ENCODE measurements around the gene AKT1. TPM values are rescaled to one million over a fixed set of nuclear protein-coding genes. Genes with fewer than 3 reads are reported as not detected.

Gene AKT1
- polyA plus RNA-seq, 4 donors = 72.4 to 95.9 (median 82.7) TPM

GRCh38 chr14:104765517-104765916, 30.0 kb downstream of the AKT1 start:
- no peak for FAIRE-seq
- no peak for DNase-seq

DNA sequence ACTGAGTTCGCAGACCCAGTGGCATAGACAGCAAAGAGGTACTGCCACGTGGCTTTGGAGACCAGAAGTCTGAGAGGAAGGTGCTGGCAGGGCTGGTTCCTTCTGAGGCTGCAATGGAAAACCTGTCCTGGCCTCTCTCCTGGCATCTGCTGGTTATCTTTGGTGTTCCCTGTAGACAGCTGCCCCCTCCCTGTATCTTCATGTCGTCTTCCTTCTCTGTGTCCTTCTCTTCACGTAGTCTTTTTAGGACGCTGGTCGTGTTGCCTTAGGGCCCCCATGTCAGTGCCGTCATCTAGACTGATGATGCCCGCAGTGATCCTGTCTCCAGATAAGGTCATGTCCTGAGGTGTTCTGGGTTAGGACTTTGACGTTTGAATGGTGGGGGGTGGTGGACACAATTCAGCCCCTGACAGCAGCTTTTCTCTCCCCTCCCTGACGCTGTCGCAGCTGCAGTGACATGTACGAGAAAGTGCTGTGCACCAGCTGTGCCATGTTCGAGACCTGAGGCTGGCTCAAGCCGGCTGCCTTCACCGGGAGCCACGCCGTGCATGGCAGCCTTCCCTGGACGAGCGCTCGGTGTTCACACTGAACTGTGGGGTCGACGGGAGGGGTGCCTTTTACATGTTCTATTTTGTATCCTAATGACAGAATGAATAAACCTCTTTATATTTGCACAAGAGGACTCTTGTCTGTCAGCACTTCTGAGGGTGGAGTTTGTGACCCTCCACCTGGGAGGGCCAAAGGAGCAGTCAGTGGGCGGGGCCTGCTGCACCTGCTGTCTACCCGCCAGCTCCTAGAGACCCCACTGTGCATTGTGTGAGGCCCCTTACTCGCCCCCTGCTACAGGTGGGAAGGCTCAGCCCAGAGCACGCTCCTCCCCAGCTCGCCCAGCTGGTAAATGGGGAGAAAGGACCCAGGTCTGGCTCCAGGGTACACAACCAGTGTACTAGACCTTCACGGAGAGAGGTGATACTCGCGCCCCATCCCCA, 36.3 kb downstream of the AKT1 start:
- Histone ChIP-seq H3K9me3 (ENCODE audit: control insufficient read depth in 2 of 2, insufficient read depth in 1 of 2, low read depth in 1 of 2, low read length in 1 of 2) (peaks cover 0 to 5% of the 10 kb centered on the region in 2 donors), H3K27ac (ENCODE audit: low read depth in 1 of 3, low read length in 2 of 3) (no peak overlapping the region), H3K27me3 (ENCODE audit: control insufficient read depth in 3 of 3, insufficient read depth in 3 of 3, low read length in 3 of 3) (no peaks in the 10 kb centered on the region), H3K36me3 (ENCODE audit: control insufficient read depth in 3 of 3, insufficient read depth in 2 of 3, low read depth in 1 of 3, low read length in 3 of 3) (peaks cover 0 to 82% (median 2%) of the 10 kb centered on the region in 3 donors), H3K4me1 (ENCODE audit: control insufficient read depth in 3 of 3, insufficient read depth in 2 of 3, low read depth in 1 of 3, low read length in 2 of 3) (peaks cover 5 to 24% (median 10%) of the 10 kb centered on the region in 3 donors), H3K4me3 (ENCODE audit: low read depth in 1 of 3, low read length in 3 of 3) (no peak overlapping the region)
- WGBS, 3 donors = 86 to 89% (median 87%) methylated on average over 30 of the region's 30 CpGs
- FAIRE-seq = no peak
- no peak for DNase-seq

More at GRCh38 chr14:104765517-104765916, 30.0 kb downstream of the AKT1 start:
- 92 to 96% (median 95%) methylated on average over 3 of the region's 3 CpGs for WGBS, 3 donors
- Histone ChIP-seq H3K4me3 (ENCODE audit: low read depth in 1 of 3, low read length in 3 of 3) (no peak overlapping the region), H3K36me3 (ENCODE audit: control insufficient read depth in 3 of 3, insufficient read depth in 2 of 3, low read depth in 1 of 3, low read length in 3 of 3) (peaks cover 0 to 40% (median 0%) of the 10 kb centered on the region in 3 donors), H3K9me3 (ENCODE audit: control insufficient read depth in 2 of 2, insufficient read depth in 1 of 2, low read depth in 1 of 2, low read length in 1 of 2) (peaks cover 0 to 5% of the 10 kb centered on the region in 2 donors), H3K4me1 (ENCODE audit: control insufficient read depth in 3 of 3, insufficient read depth in 2 of 3, low read depth in 1 of 3, low read length in 2 of 3) (peaks cover 0 to 5% (median 0%) of the 10 kb centered on the region in 3 donors), H3K27me3 (ENCODE audit: control insufficient read depth in 3 of 3, insufficient read depth in 3 of 3, low read length in 3 of 3) (no peaks in the 10 kb centered on the region), H3K27ac (ENCODE audit: low read depth in 1 of 3, low read length in 2 of 3) (no peak overlapping the region)

GRCh38 chr14:104757681-104758392, 37.7 kb downstream of the AKT1 start:
- Histone ChIP-seq H3K9me3 (ENCODE audit: control insufficient read depth in 2 of 2, insufficient read depth in 1 of 2, low read depth in 1 of 2, low read length in 1 of 2) (no peaks in the 10 kb centered on the region), H3K36me3 (ENCODE audit: control insufficient read depth in 3 of 3, insufficient read depth in 2 of 3, low read depth in 1 of 3, low read length in 3 of 3) (peaks cover 0 to 81% (median 2%) of the 10 kb centered on the region in 3 donors), H3K27me3 (ENCODE audit: control insufficient read depth in 3 of 3, insufficient read depth in 3 of 3, low read length in 3 of 3) (no peaks in the 10 kb centered on the region), H3K4me3 (ENCODE audit: low read depth in 1 of 3, low read length in 3 of 3) (no peak overlapping the region), H3K4me1 (ENCODE audit: control insufficient read depth in 3 of 3, insufficient read depth in 2 of 3, low read depth in 1 of 3, low read length in 2 of 3) (peaks cover 8 to 30% (median 14%) of the 10 kb centered on the region in 3 donors), H3K27ac (ENCODE audit: low read depth in 1 of 3, low read length in 2 of 3) (no peak overlapping the region)
- FAIRE-seq (no peak), DNase-seq (no peak)
- WGBS, 3 donors = 91 to 95% (median 92%) methylated on average over 19 of the region's 19 CpGs

GRCh38 chr14:104757238-104757585, 38.3 kb downstream of the AKT1 start:
- H3K9me3 ChIP-seq (ENCODE audit: control insufficient read depth in 2 of 2, insufficient read depth in 1 of 2, low read depth in 1 of 2, low read length in 1 of 2) = no peaks in the 10 kb centered on the region
- 84 to 92% (median 91%) methylated on average over 10 of the region's 10 CpGs for WGBS, 3 donors
- H3K36me3 ChIP-seq (ENCODE audit: control insufficient read depth in 3 of 3, insufficient read depth in 2 of 3, low read depth in 1 of 3, low read length in 3 of 3) = peaks cover 0 to 79% (median 2%) of the 10 kb centered on the region in 3 donors
- H3K27me3 ChIP-seq (ENCODE audit: control insufficient read depth in 3 of 3, insufficient read depth in 3 of 3, low read length in 3 of 3) = no peaks in the 10 kb centered on the region
- FAIRE-seq (no peak), DNase-seq (no peak)
- H3K27ac ChIP-seq (ENCODE audit: low read depth in 1 of 3, low read length in 2 of 3) = no peak overlapping the region
- H3K4me1 ChIP-seq (ENCODE audit: control insufficient read depth in 3 of 3, insufficient read depth in 2 of 3, low read depth in 1 of 3, low read length in 2 of 3) = peaks cover 8 to 31% (median 14%) of the 10 kb centered on the region in 3 donors
- H3K4me3 ChIP-seq (ENCODE audit: low read depth in 1 of 3, low read length in 3 of 3) = no peak overlapping the region

DNA sequence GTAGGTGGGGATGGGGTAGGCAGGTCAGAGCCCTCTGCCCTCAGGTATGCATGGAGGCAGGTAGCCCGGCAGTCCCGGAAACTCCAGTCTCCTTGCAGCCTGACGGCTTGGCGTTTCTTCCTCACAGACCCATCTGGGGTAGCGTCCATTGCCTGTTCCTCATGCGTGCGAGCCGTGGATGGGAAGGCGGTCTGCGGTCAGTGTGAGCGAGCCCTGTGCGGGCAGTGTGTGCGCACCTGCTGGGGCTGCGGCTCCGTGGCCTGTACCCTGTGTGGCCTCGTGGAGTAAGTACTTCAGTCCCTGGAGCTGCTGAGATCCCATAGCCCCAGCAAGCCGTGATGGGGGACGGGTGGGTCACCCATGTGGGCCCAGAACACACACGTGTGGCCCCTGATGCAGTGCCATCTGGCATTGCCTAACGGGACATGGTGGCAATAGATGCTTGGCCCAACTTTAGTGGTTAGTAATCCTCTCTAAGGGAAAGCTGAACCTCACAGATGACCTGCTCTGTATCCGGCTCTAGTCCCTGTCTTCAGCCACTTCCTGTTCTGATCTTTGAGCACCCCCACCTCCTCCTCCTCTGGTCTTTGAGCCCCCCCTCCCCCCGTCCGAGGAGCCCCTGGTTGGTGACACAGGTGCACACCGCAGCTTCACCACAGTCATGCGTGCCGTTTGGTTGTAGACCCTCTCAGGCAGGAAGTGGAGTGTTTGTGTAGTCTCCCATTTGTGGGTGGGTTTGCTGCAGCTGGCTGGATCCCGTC, 38.9 kb downstream of the AKT1 start:
- Histone ChIP-seq H3K36me3 (ENCODE audit: control insufficient read depth in 3 of 3, insufficient read depth in 2 of 3, low read depth in 1 of 3, low read length in 3 of 3) (peaks cover 0 to 76% (median 2%) of the 10 kb centered on the region in 3 donors), H3K4me1 (ENCODE audit: control insufficient read depth in 3 of 3, insufficient read depth in 2 of 3, low read depth in 1 of 3, low read length in 2 of 3) (peaks cover 8 to 35% (median 14%) of the 10 kb centered on the region in 3 donors), H3K27me3 (ENCODE audit: control insufficient read depth in 3 of 3, insufficient read depth in 3 of 3, low read length in 3 of 3) (no peaks in the 10 kb centered on the region), H3K4me3 (ENCODE audit: low read depth in 1 of 3, low read length in 3 of 3) (no peak overlapping the region), H3K27ac (ENCODE audit: low read depth in 1 of 3, low read length in 2 of 3) (no peak overlapping the region), H3K9me3 (ENCODE audit: control insufficient read depth in 2 of 2, insufficient read depth in 1 of 2, low read depth in 1 of 2, low read length in 1 of 2) (no peaks in the 10 kb centered on the region)
- no peak for DNase-seq
- FAIRE-seq = no peak
- WGBS, 3 donors = 79 to 86% (median 81%) methylated on average over 24 to 27 of the region's 27 CpGs

DNA sequence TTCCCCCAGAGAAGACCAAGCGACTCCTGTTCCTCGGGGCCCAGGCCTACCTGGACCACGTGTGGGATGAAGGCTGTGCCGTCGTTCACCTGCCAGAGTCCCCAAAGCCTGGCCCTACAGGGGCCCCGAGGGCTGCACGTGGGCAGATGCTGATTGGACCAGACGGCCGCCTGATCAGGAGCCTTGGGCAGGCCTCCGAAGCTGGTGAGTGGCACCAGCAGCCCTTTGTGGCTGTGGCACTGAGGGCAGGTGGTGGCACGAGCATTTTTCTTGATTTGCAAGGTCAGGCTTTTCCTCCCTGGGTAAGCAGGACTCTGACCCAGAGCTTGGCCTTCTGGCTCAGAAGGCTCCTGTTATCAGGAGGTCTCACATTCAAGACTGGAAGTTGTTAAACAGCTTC, 39.9 kb downstream of the AKT1 start:
- no peaks in the 10 kb centered on the region for H3K9me3 ChIP-seq (ENCODE audit: control insufficient read depth in 2 of 2, insufficient read depth in 1 of 2, low read depth in 1 of 2, low read length in 1 of 2)
- FAIRE-seq (no peak), DNase-seq (peak in 1 of 2 donors; percentile 74)
- H3K36me3 ChIP-seq (ENCODE audit: control insufficient read depth in 3 of 3, insufficient read depth in 2 of 3, low read depth in 1 of 3, low read length in 3 of 3) = peaks cover 0 to 67% (median 2%) of the 10 kb centered on the region in 3 donors
- 24 to 65% (median 44%) methylated on average over 11 of the region's 11 CpGs for WGBS, 3 donors
- peak overlapping the region in 1 of 3 donors; percentile 6 for H3K27ac ChIP-seq (ENCODE audit: low read depth in 1 of 3, low read length in 2 of 3)
- H3K4me1 ChIP-seq (ENCODE audit: control insufficient read depth in 3 of 3, insufficient read depth in 2 of 3, low read depth in 1 of 3, low read length in 2 of 3) = peaks cover 8 to 35% (median 14%) of the 10 kb centered on the region in 3 donors
- no peaks in the 10 kb centered on the region for H3K27me3 ChIP-seq (ENCODE audit: control insufficient read depth in 3 of 3, insufficient read depth in 3 of 3, low read length in 3 of 3)
- no peak overlapping the region for H3K4me3 ChIP-seq (ENCODE audit: low read depth in 1 of 3, low read length in 3 of 3)

DNA sequence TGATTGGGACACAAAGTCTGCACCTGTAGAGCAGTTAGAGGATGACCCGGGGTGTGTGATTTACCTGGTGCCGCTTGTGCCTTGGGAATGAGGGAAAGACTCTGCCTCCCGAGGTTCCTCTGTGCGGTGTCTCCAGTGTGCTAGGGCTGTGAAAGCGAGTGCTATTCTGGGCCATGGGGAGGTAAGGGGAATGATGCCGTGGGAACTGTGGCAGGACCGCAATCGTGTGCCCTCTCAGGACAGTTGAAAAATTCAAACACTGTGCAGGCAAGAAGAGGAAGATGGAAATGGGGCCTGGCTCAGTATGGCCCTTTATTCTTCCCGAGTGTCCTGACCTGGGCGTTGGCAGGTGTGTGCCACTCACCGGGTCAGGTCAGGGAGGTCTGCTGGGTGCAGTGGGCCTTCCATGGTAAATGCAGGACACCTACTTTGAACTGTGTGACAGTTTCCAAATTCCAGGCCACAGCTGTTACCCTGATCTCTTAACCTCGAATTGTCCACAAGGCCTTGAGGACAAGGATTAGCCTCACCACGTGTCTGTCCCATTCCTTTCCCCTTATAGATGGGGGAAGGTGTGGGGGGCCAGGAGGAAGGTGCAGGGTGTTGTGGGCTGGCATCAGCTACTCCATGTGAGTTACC, 41.2 kb downstream of the AKT1 start:
- H3K27me3 ChIP-seq (ENCODE audit: control insufficient read depth in 3 of 3, insufficient read depth in 3 of 3, low read length in 3 of 3) = no peaks in the 10 kb centered on the region
- FAIRE-seq = no peak
- no peak for DNase-seq
- peak overlapping the region in 1 of 3 donors; percentile 3 for H3K27ac ChIP-seq (ENCODE audit: low read depth in 1 of 3, low read length in 2 of 3)
- H3K4me3 ChIP-seq (ENCODE audit: low read depth in 1 of 3, low read length in 3 of 3) = peak overlapping the region in 2 of 3 donors; percentile 94
- H3K9me3 ChIP-seq (ENCODE audit: control insufficient read depth in 2 of 2, insufficient read depth in 1 of 2, low read depth in 1 of 2, low read length in 1 of 2) = peaks cover 0 to 4% of the 10 kb centered on the region in 2 donors
- peaks cover 13 to 43% (median 14%) of the 10 kb centered on the region in 3 donors for H3K4me1 ChIP-seq (ENCODE audit: control insufficient read depth in 3 of 3, insufficient read depth in 2 of 3, low read depth in 1 of 3, low read length in 2 of 3)
- H3K36me3 ChIP-seq (ENCODE audit: control insufficient read depth in 3 of 3, insufficient read depth in 2 of 3, low read depth in 1 of 3, low read length in 3 of 3) = peaks cover 0 to 54% (median 0%) of the 10 kb centered on the region in 3 donors
- 21 to 52% (median 35%) methylated on average over 13 of the region's 13 CpGs for WGBS, 3 donors

All from small intestine (tissue), 7 donors.